ENCODE results near the gene LILRA2.
"Not testable (repeated sequence)": the region's sequence is repeated elsewhere in the genome, so short reads cannot be mapped to it uniquely, and the experiment has no call there.

LILRA2 gene

GRCh38 chr19:54616057-54616456 is 42.5 kb downstream of the LILRA2 start:
- no peak for DNase-seq (ENCODE audit: extremely low read depth, low read depth)
- TF ChIP-seq CTCF (IDR thresholded peaks at IDR 0.05; ENCODE audit: low read depth, low read length), result no peak

- DNase-seq (ENCODE audit: extremely low read depth, low read depth), result no peak
- no peak for TF ChIP-seq CTCF (IDR thresholded peaks at IDR 0.05; ENCODE audit: low read depth, low read length)
These were observed 43.4 kb downstream of the LILRA2 start for GRCh38 chr19:54616821-54617560.

- no peak for DNase-seq (ENCODE audit: extremely low read depth, low read depth)
- no peak for TF ChIP-seq CTCF (IDR thresholded peaks at IDR 0.05; ENCODE audit: low read depth, low read length)
These were observed 46.9 kb downstream of the LILRA2 start for GRCh38 chr19:54620464-54620863.

- no peak for TF ChIP-seq CTCF (IDR thresholded peaks at IDR 0.05; ENCODE audit: low read depth, low read length)
- DNase-seq (ENCODE audit: extremely low read depth, low read depth), result no peak
These were observed 48.8 kb downstream of the LILRA2 start for GRCh38 chr19:54622431-54622830.

GRCh38 chr19:54624234-54624633 is 50.6 kb downstream of the LILRA2 start:
- not testable (repeated sequence) for DNase-seq (ENCODE audit: extremely low read depth, low read depth)

DNA sequence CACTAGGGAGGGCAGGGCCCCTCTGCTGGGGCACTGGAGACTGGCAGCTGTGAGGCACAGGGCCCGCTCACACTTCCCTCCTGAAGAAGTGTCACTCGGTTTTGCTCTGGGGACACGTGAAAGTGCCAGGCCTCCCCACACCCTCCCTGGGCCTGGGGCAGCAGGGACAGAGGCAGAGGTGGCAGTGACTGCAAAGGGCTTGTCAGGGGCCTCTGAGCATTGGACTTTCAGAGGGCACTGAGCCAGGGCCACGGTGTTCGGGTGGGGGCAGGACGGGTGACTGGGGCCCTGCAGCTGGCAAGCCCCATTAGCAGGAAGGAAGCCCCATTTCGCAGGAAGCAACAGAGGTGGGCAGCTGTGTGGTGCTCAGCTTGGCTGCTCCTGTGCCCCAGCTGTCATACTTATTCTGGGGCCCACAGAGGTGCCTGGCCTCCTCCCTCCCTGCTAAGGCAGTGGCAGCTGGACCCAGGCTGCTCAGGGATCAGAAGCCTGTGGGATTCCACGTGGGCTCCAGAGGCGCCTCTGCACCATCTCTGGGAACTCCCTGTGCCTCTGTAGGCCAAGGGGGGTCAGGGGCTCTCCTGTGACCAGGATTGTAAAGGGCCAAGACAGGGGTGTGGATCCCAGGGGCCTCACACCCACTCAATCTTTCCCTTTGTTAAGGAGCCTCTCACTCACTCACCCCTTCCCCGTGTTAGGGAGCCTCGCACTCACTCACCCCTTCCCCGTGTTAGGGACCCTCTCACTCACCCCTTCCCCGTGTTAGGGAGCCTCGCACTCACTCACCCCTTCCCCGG is 51.5 kb downstream of the LILRA2 start:
- not testable (repeated sequence) for DNase-seq (ENCODE audit: extremely low read depth, low read depth)

DNA sequence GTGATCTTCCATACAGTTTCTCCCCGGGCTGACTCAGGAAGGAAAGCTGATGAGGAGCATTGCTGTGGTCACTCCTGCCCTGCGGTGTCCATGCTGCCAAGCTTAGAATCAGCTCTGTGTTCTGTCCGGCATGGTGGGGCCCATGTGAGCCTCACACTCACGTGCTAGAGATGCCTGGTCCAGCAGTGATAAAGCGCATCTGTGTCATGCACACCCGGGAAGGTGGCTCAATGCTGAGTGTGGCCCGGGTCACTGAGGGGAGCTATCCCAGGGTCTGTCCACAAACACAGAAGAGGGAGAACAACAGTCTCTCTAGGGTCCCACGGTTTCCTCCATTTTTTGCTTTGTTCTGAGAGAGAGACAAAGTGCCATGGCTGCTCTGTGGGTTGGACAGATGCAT is 53.2 kb downstream of the LILRA2 start:
- TF ChIP-seq CTCF (IDR thresholded peaks at IDR 0.05; ENCODE audit: low read depth, low read length), result no peak
- DNase-seq (ENCODE audit: extremely low read depth, low read depth), result no peak

DNA sequence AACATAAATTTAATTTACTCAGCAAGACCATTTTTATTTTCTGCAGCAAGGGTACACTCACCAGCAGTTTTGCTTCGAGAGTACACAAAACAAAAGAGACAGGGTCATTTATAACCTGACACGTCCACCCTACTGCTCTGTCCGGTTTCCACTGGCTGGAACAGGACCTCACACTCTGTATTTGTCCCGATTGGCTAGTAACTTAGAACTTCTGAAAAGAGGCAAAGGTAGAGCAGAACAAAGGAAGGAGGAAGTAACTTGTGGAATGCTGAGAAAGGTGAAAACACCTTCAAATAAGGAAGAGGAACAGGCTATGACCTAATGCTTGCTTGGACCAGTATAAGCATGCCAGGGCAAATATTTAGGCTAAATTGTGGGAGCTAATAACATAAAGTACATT is 54.3 kb downstream of the LILRA2 start:
- not testable (repeated sequence) for DNase-seq (ENCODE audit: extremely low read depth, low read depth)

- not testable (repeated sequence) for DNase-seq (ENCODE audit: extremely low read depth, low read depth)
These were observed 56.7 kb downstream of the LILRA2 start, which contains the start of gene LILRB1 for GRCh38 chr19:54630262-54630661. LILRB1 (plus strand) TSS chr19:54630484; CDS start chr19:54631074, 590 bp downstream.
